ENCODE measurements around the gene CCDC57.
A peak's percentile ranks its signal among the peaks of the same experiment; 100 is the strongest.

DNA sequence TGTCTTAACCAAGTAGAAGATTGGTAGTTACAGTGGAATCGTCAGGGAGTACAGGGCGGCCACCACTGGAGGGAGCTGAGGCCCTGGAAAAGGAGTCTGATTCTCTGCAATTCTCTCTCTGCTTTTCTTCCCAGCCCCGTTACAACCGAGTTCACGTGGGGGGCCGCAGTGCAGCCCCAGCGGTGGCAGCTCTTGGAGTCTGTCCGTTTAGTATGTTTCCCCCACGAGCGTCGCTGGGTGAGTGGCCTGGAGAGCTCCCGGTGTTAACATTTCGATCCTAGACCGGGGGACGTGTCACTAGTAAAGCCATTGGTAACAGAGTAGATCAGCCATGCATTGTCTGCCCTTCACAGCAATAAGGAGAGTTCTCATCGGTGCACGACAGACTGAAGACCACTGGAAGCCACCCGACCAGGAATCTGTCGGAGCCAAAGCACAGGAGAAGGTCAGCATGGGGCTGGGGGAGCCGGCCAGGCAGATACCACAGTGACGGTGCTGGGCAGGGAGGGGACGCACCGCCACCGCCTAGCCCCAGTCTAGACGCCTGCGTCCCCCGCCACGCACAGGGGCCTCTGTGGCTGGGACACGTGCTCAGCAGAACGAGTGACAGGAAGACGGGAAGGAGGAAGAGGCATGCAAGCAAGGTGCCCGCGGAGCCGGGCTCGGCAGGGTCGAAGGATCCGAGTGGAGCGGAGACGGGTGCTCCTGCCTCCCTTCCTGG, 31.9 kb upstream of the CCDC57 start:
- TF ChIP-seq EZH2 (optimal IDR thresholded peaks at IDR 0.05; ENCODE audit: low read depth, low read length) (no peak), CTCF (IDR thresholded peaks at IDR 0.05; ENCODE audit: low read length) (peak; percentile 27), EZH2phosphoT487 (IDR thresholded peaks at IDR 0.05; ENCODE audit: low read length) (no peak)

All from MM.1S (cell line).